DMS114 treated with DMSO at 0.1 percent for 48 hours (cell line): ENCODE results near the gene PSMB1.
"Not testable (repeated sequence)": the region's sequence is repeated elsewhere in the genome, so short reads cannot be mapped to it uniquely, and the experiment has no call there.

Experiments used
- DNase-seq: peaks from one replicate; lab custom pipeline; 2025; ENCODE audit not compliant: unreplicated experiment; lab: John Stamatoyannopoulos, UW

Gene PSMB1

DNA sequence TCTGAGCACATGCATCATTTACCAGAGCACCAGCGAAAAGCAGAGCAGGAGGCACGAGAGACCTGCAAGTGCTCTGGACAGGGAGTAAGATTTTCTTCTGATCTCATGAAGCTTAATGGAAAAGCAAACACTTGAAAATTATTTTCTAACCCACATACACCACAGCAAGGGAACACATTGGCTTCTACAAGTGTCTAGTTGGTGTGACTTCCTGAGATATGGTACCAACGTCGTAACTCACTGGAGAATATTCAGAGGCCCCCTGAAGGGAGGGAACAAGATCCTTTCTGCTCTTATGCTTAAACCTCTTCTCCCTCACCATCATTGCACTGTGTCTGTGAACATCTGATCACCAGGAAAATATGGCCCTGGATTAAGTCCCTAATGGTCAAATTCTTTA, 48.6 kb downstream of the PSMB1 start:
- DNase-seq = no peak

GRCh38 chr6:170503414-170503761, 49.7 kb downstream of the PSMB1 start:
- no peak for DNase-seq

GRCh38 chr6:170502733-170503413, 50.2 kb downstream of the PSMB1 start:
- DNase-seq = not testable (repeated sequence)

- not testable (repeated sequence) for DNase-seq
Observed at GRCh38 chr6:170502268-170502667, 50.8 kb downstream of the PSMB1 start.

DNA sequence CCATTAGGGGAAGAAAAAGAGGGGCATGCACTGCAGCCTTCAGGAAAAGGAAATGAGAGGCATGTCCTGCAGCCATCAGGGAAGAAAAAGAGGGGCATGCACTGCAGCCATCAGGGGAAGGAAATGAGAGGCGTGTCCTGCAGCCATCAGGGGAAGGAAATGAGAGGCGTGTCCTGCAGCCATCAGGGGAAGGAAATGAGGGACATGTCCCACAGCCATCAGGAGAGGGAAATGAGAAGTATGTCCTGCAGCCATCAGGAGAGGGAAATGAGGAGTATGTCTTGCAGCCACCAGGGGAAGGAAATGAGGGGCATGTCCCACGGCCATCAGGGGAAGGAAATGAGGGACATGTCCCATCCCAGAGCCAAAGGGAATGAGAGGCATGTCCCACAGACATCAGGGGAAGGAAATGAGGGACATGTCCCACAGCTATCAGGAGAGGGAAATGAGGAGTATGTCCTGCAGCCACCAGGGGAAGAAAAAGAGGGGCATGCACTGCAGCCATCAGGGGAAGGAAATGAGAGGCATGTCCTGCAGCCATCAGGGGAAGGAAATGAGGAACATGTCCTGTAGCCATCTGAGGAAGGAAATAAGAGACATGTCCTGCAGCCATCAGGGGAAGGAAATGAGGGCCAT, 52.0 kb downstream of the PSMB1 start:
- DNase-seq = no peak

- no peak for DNase-seq
Observed at GRCh38 chr6:170497841-170498301, 55.2 kb downstream of the PSMB1 start.

- no peak for DNase-seq
Observed at GRCh38 chr6:170493354-170493753, 59.8 kb downstream of the PSMB1 start.

GRCh38 chr6:170490259-170490658, 62.8 kb downstream of the PSMB1 start:
- no peak for DNase-seq

- no peak for DNase-seq
Observed at GRCh38 chr6:170489836-170490235, 63.3 kb downstream of the PSMB1 start.

DNA sequence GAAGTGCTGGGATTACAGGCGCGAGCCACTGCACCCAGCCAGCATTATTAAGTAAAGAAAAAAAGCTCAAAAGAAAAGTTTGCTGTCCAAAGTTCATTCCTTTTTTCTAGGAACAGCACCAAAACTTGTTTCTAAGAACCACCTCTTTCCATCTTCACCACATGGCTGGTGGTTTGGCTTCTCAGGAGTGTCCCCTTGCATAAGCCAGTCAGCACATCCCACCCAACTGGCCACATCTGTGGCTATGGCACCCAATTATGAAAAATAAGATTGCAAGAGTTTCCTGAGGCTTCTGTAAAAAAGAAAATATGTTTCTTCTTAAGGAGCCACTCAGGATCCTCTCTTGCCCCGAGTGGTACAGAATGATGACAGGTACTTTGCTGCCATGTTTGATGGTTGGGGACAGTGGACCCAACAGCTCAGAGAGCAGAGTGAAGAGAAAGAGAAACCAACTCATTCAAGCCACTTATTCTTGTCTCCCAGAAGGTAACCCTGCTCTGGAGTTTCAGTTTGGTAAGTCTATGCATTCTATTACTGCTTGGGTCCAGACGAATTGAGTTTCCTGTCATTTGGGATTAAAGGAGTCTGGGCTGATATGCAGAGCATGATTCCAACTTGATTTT, 65.3 kb downstream of the PSMB1 start:
- no peak for DNase-seq

- DNase-seq = no peak
Observed at GRCh38 chr6:170485159-170485558, 67.9 kb downstream of the PSMB1 start.
